Hepatocyte (in vitro differentiated cells): Measurements from ENCODE around the gene ABL1.

Source experiments
- CTCF ChIP-seq: fragments of 200-600 bp; sonication (generic); IDR thresholded peaks from 2 replicates; pipeline ENCODE4 v1.5.1; 2016; ENCODE audit warnings: antibody characterized with exemption, mild to moderate bottlenecking; ENCODE audit not compliant: poor library complexity
- EZH2 ChIP-seq: fragments of 200-600 bp; sonication (generic); IDR thresholded peaks from 2 replicates; pipeline ENCODE4 v1.6.1; 2016; ENCODE audit warnings: antibody characterized with exemption, mild to moderate bottlenecking, borderline replicate concordance
- EZH2phosphoT487 ChIP-seq: fragments of 200-600 bp; sonication (generic); IDR thresholded peaks from one replicate; pipeline ENCODE4 v1.6.1; 2018; ENCODE audit warnings: antibody characterized with exemption, mild to moderate bottlenecking, low read depth, moderate library complexity; ENCODE audit not compliant: unreplicated experiment, severe bottlenecking

- TF ChIP-seq EZH2 (no peak), EZH2phosphoT487 (no peak), CTCF (no peak)
Measured at GRCh38 chr9:130820135-130820738, 14.8 kb upstream of the ABL1 start.
